ENCODE measurements around the gene GSDMA. TPM values are rescaled to one million over a fixed set of nuclear protein-coding genes. Genes with fewer than 3 reads are reported as not detected.

The GSDMA gene
- total and polyA plus RNA-seq, 9 of the 15 experiments (the other 6 are each of a cell fraction or from before 2014, with no cell fraction given), result 0.04 to 0.13 (median 0.07) TPM; not detected in 2

DNA sequence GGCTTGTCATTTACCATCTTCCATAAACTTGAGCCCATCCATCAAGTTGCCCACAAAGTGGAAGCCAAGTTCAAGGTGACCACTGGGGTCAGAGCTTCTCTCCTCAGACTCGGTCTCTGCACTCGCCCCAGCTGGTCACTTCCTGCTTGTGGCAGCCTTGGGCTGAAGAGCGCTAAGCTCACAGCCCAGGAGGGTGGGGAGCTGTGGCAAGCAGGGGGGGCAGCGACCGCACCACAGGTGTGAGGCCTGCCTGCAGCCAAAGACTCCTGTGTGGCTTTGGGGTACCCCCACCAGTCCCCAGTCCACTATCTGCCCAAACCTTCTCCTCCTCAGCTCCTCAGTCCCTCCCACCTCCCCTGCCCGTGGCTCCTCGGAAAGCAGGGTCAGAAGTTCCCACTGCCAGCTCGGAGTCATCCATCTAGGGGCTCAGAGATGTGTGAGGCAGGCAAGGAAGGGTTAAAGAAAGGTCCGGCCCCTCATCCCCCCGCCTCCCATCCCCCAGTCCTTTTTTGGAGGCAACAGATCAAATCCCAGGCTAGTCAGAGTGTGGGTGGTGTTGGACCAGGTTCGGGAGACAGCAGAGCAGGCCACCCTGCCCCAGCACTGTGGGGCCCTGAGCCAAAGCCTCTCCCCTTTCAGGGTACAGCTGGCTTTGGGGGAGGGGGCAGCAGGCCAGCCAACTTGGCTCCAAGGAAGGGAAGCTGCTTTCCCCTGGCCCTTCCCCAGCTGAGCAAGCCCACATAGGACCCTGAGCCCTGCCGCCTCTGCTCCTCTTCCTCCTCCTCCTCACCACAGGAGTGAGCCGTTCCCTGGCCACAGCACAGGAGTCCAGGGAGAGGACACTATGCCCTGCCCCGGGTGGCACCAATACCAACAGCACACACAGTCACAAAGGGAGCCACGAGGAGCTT is 55.7 kb downstream of the GSDMA start (continued):
- TF ChIP-seq, protein P1, sequence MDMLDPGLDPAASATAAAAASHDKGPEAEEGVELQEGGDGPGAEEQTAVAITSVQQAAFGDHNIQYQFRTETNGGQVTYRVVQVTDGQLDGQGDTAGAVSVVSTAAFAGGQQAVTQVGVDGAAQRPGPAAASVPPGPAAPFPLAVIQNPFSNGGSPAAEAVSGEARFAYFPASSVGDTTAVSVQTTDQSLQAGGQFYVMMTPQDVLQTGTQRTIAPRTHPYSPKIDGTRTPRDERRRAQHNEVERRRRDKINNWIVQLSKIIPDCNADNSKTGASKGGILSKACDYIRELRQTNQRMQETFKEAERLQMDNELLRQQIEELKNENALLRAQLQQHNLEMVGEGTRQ (CRISPR knock-in tag; IDR thresholded peaks at IDR 0.05), result no peak
- TF ChIP-seq SMARCA4 (IDR thresholded peaks at IDR 0.05) (no peak), RBM22 (IDR thresholded peaks at IDR 0.05; ENCODE audit: low read depth, low read length, poor library complexity, severe bottlenecking) (no peak), POLR2A (conservative IDR thresholded peaks at IDR 0.05) (0 out of 2 replicates have a peak, but pooled peaks have one; percentile 6), HDAC3 (IDR thresholded peaks at IDR 0.05; ENCODE audit: borderline replicate concordance, partially characterized antibody) (no peak), ZNF408 (CRISPR knock-in tag; IDR thresholded peaks at IDR 0.05; ENCODE audit: low read depth) (no peak)
- TF ChIP-seq, protein P2, sequence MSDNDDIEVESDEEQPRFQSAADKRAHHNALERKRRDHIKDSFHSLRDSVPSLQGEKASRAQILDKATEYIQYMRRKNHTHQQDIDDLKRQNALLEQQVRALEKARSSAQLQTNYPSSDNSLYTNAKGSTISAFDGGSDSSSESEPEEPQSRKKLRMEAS (CRISPR knock-in tag; IDR thresholded peaks at IDR 0.05), result no peak

Measured in K562 (cell line).